B cell (primary cell): ENCODE data around the gene CDC42BPA. TPM values are rescaled to one million over a fixed set of nuclear protein-coding genes. Genes with fewer than 3 reads are reported as not detected.

Experiments
- ATAC-seq: fragments of 200-7000 bp; cut with Tn5 transposase; one replicate; pipeline ENCODE4 v1.10.0; 2021; ENCODE audit warnings: low read depth, mild to moderate bottlenecking, moderate number of reproducible peaks, moderate library complexity
- CTCF ChIA-PET: fragments of 350-600 bp; sonication (Branson Sonifier 250); formaldehyde crosslinking; loops from one replicate; lab custom pipeline; 2021; ENCODE audit warnings: antibody characterized with exemption, inconsistent platforms; lab: Charles Lee
- POLR2A ChIA-PET: fragments of 350-600 bp; sonication (Branson Sonifier 250); formaldehyde crosslinking; loops from one replicate; lab custom pipeline; 2021; ENCODE audit warnings: antibody characterized with exemption; lab: Charles Lee
- DNase-seq: peaks from one replicate; pipeline ENCODE4 v3.0.0; 2013
- H2AFZ ChIP-seq: 2 replicates; pipeline ENCODE4 v1.6.1; 2012; ENCODE audit warnings: mild to moderate bottlenecking, low read depth, low read length; ENCODE audit not compliant: insufficient read depth, poor library complexity, severe bottlenecking
- H3K27ac ChIP-seq, 2 donors: 1 replicate in 1 of 2; 2 replicates in 1 of 2; pipeline ENCODE4 v1.5.1; 2012 to 2013; ENCODE audit warnings: low read length in 2 of 2, mild to moderate bottlenecking in 2 of 2, moderate library complexity in 1 of 2
- H3K27me3 ChIP-seq, 4 experiments: fragments of 200-600 bp in 1 of 4; sonication (generic) in 1 of 4; replicated peaks in 1 of 4; 1 replicate in 2 of 4; 2 replicates in 2 of 4; pipeline versions ENCODE4 v1.6.1 to v1.7.0; 2013 to 2016; ENCODE audit warnings: low read length in 3 of 4, mild to moderate bottlenecking in 2 of 4, mixed read lengths in 1 of 4, moderate library complexity in 1 of 4; ENCODE audit not compliant: insufficient read depth in 4 of 4, control insufficient read depth in 3 of 4; ENCODE audit errors: control extremely low read depth in 1 of 4
- H3K36me3 ChIP-seq, 2 experiments: replicated peaks in 1 of 2; 1 replicate in 1 of 2; 2 replicates in 1 of 2; pipeline versions ENCODE4 v1.6.1 to v1.7.1; 2013; ENCODE audit warnings: low read length in 1 of 2; ENCODE audit not compliant: insufficient read depth in 2 of 2, control insufficient read depth in 1 of 2; ENCODE audit errors: control extremely low read depth in 1 of 2, extremely low read depth in 1 of 2
- H3K4me1 ChIP-seq, 2 donors: fragments of 200-600 bp in 1 of 2; sonication (generic) in 1 of 2; 1 replicate in 1 of 2; 2 replicates in 1 of 2; pipeline versions ENCODE4 v1.5.1 to v1.6.1; 2013 to 2017; ENCODE audit warnings: low read length in 2 of 2; ENCODE audit not compliant: control insufficient read depth in 2 of 2, insufficient read depth in 2 of 2
- H3K4me2 ChIP-seq: replicated peaks from 2 replicates; pipeline ENCODE3; 2012; ENCODE audit warnings: mild to moderate bottlenecking, low read depth, low read length; ENCODE audit not compliant: poor library complexity, severe bottlenecking
- H3K4me3 ChIP-seq, 5 experiments: fragments of 200-600 bp in 1 of 5; sonication (generic) in 1 of 5; 1 replicate in 3 of 5; 2 replicates in 2 of 5; pipeline versions ENCODE4 v1.5.1 to v1.7.0; 2011 to 2016; ENCODE audit warnings: low read length in 4 of 5, mild to moderate bottlenecking in 4 of 5, low read depth in 2 of 5, control low read depth in 1 of 5, moderate library complexity in 1 of 5; ENCODE audit not compliant: insufficient read depth in 1 of 5; ENCODE audit errors: control extremely low read depth in 1 of 5, extremely low read depth in 1 of 5
- H3K79me2 ChIP-seq: fragments of 200-600 bp; sonication (generic); one replicate; pipeline ENCODE4 v1.6.0; 2016; ENCODE audit warnings: low read length; ENCODE audit not compliant: control insufficient read depth, insufficient read depth
- H3K9ac ChIP-seq: fragments of 200-600 bp; sonication (generic); 2 replicates; pipeline ENCODE4 v1.6.1; 2017; ENCODE audit warnings: mild to moderate bottlenecking, low read length, moderate library complexity
- H3K9me3 ChIP-seq, 3 donors: one replicate each; pipeline versions ENCODE4 v1.6.1 to v1.7.1; 2013; ENCODE audit warnings: low read length in 2 of 3; ENCODE audit not compliant: control insufficient read depth in 2 of 3, insufficient read depth in 1 of 3; ENCODE audit errors: control extremely low read depth in 1 of 3
- H4K20me1 ChIP-seq: 2 replicates; pipeline ENCODE4 v1.6.0; 2012; ENCODE audit warnings: mild to moderate bottlenecking, low read length; ENCODE audit not compliant: insufficient read depth, control insufficient read depth, poor library complexity, severe bottlenecking
- H3K27ac Mint-ChIP-seq: one replicate; pipeline ENCODE4 v1.8.0; 2021; ENCODE audit warnings: mixed read lengths
- H3K27me3 Mint-ChIP-seq: one replicate; pipeline ENCODE4 v1.8.0; 2021; ENCODE audit warnings: mixed read lengths
- H3K4me1 Mint-ChIP-seq: one replicate; pipeline ENCODE4 v1.8.0; 2021; ENCODE audit warnings: mixed read lengths
- H3K4me3 Mint-ChIP-seq: one replicate; pipeline ENCODE4 v1.8.0; 2021; ENCODE audit warnings: mixed read lengths
- H3K9me3 Mint-ChIP-seq: one replicate; pipeline ENCODE4 v1.8.0; 2022; ENCODE audit warnings: mixed read lengths; ENCODE audit not compliant: insufficient read depth
- CTCF ChIP-seq: fragments of 200-600 bp; IDR thresholded peaks from one replicate; pipeline ENCODE4 v1.8.0; 2022; ENCODE audit warnings: antibody characterized with exemption, mild to moderate bottlenecking
- EZH2 ChIP-seq: IDR thresholded peaks from 2 replicates; pipeline ENCODE4 v1.6.1; 2012; ENCODE audit warnings: borderline replicate concordance, low read depth, mild to moderate bottlenecking, moderate library complexity, low read length; ENCODE audit not compliant: insufficient read depth, poor library complexity, severe bottlenecking
- WGBS: methylation state at CpG from one replicate; pipeline ENCODE4 v1.1.5; 2013; ENCODE audit warnings: missing lambda C conversion rate; ENCODE audit not compliant: insufficient coverage; 5-methylcytosine and 5-hydroxymethylcytosine counted together
- intact Hi-C: fragments of 100-400 bp; cut with micrococcal nuclease; formaldehyde crosslinking; loops from one replicate; pipeline ENCODE4 v1.10.0; 2022
- polyA plus RNA-seq: library from polyadenylated mRNA; depleted of rRNA; stranded (reverse); fragments of >200 nt; gene quantifications from 2 replicates; pipeline ENCODE4 v1.2.3, GENCODE V29; 2012
- total RNA-seq, 2 donors: library from RNA; stranded (reverse); fragments of 120-200 nt in 1 of 2; gene quantifications; 1 replicate in 1 of 2; 2 replicates in 1 of 2; pipeline versions ENCODE4 v1.2.3 to v1.2.4, GENCODE V29; 2013 to 2022

CDC42BPA gene
- total and polyA plus RNA-seq, 2 donors (not counting 1 experiment from before 2014, with no cell fraction given) = 0.04 to 0.69 TPM

- TF ChIP-seq CTCF (no peak), EZH2 (no peak)
- no peak for ATAC-seq
- no peaks in the 10 kb centered on the region for H3K4me1 Mint-ChIP-seq
These were observed 92.5 kb downstream of the CDC42BPA start for GRCh38 chr1:227225715-227226346.

GRCh38 chr1:227223171-227223806, 95.0 kb downstream of the CDC42BPA start:
- ChIA-PET CTCF (no interaction called here), POLR2A (no interaction called here)
- Histone ChIP-seq H3K27ac (no peak overlapping the region), H3K27me3 (no peaks in the 10 kb centered on the region), H4K20me1 (no peaks in the 10 kb centered on the region), H3K9me3 (no peaks in the 10 kb centered on the region), H3K4me3 (no peak overlapping the region), H3K4me1 (no peaks in the 10 kb centered on the region), H3K4me2 (no peak overlapping the region), H3K9ac (no peak overlapping the region), H3K79me2 (no peaks in the 10 kb centered on the region), H2AFZ (no peak overlapping the region), H3K36me3 (no peaks in the 10 kb centered on the region)
- DNase-seq = no peak
- peaks cover 20% of the 10 kb centered on the region for H3K27me3 Mint-ChIP-seq
- no peak for ATAC-seq
- intact Hi-C loops = no loop called here
- no CpG with 5 or more reads among the region's 1 CpG for WGBS
- no peaks in the 10 kb centered on the region for H3K4me1 Mint-ChIP-seq
- H3K4me3 Mint-ChIP-seq = no peak overlapping the region
- H3K27ac Mint-ChIP-seq = no peak overlapping the region
- no peak for TF ChIP-seq EZH2
- TF ChIP-seq CTCF = no peak
- H3K9me3 Mint-ChIP-seq = no peaks in the 10 kb centered on the region

More at GRCh38 chr1:227225715-227226346, 92.5 kb downstream of the CDC42BPA start:
- Histone ChIP-seq H3K4me3 (no peak overlapping the region), H2AFZ (no peak overlapping the region), H3K9ac (no peak overlapping the region), H3K79me2 (no peaks in the 10 kb centered on the region), H4K20me1 (no peaks in the 10 kb centered on the region), H3K27me3 (no peaks in the 10 kb centered on the region), H3K27ac (no peak overlapping the region), H3K9me3 (no peaks in the 10 kb centered on the region), H3K4me1 (no peaks in the 10 kb centered on the region), H3K4me2 (no peak overlapping the region), H3K36me3 (no peaks in the 10 kb centered on the region)
- H3K4me3 Mint-ChIP-seq = no peak overlapping the region
- H3K27me3 Mint-ChIP-seq = peaks cover 15% of the 10 kb centered on the region
- WGBS = 20% methylated on average over 1 of the region's 2 CpGs
- POLR2A ChIA-PET = no interaction called here
- no peak for DNase-seq
- intact Hi-C loops = no loop called here
- no peak overlapping the region for H3K27ac Mint-ChIP-seq
- CTCF ChIA-PET = no interaction called here
- H3K9me3 Mint-ChIP-seq = no peaks in the 10 kb centered on the region
